ENCODE measurements around the gene DNMBP. TPM values are rescaled to one million over a fixed set of nuclear protein-coding genes. Genes with fewer than 3 reads are reported as not detected.

The DNMBP gene
- total RNA-seq, 2 experiments from 2014 or later: 2.2 to 2.3 TPM

DNA sequence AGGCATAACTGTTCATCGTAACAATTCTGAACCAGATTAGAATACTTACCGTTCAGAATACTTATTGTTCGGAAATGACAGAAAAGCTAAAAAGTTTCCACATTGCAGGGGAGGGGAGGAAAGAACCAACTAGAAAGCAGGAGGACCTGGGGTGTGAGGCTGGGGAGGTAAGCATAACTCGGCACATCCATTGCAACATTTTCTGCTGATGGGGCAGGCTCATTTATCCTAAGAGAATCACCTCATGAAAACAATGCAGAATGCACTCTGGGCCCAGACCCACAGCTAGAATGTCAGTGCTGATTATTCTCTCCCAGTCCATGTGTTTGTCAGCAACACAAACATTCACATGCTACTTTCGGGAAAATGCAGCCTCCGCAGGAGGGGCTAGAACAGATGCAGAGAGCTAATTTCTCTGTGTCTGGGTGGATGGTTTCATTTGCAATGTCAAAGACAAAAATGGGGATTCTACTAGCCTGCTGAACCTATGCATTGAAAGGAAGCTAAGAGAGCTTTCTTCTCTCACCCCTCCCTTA, 9.6 kb downstream of the DNMBP start:
- Mint-ChIP-seq H3K36me3 (ENCODE audit: low read depth) (no peaks in the 10 kb centered on the region), H3K9me3 (no peaks in the 10 kb centered on the region), H3K4me1 (ENCODE audit: low read depth) (peaks cover 5% of the 10 kb centered on the region), H3K27ac (no peak overlapping the region), H3K27me3 (no peaks in the 10 kb centered on the region), H3K4me3 (no peak overlapping the region)
- Histone ChIP-seq H3K4me3 (ENCODE audit: low read length) (no peak overlapping the region), H3K9me3 (ENCODE audit: control insufficient read depth in 1 of 2, insufficient read depth in 1 of 2, low read length in 2 of 2) (no peaks in the 10 kb centered on the region), H3K27me3 (ENCODE audit: control insufficient read depth in 1 of 2, insufficient read depth in 2 of 2, low read length in 2 of 2) (no peaks in the 10 kb centered on the region), H3K4me1 (ENCODE audit: insufficient read depth, low read length) (no peaks in the 10 kb centered on the region), H3K36me3 (ENCODE audit: insufficient read depth, low read length) (no peaks in the 10 kb centered on the region), H3K27ac (ENCODE audit: low read depth in 1 of 2, low read length in 2 of 2) (no peak overlapping the region)
- TF ChIP-seq, protein P1, sequence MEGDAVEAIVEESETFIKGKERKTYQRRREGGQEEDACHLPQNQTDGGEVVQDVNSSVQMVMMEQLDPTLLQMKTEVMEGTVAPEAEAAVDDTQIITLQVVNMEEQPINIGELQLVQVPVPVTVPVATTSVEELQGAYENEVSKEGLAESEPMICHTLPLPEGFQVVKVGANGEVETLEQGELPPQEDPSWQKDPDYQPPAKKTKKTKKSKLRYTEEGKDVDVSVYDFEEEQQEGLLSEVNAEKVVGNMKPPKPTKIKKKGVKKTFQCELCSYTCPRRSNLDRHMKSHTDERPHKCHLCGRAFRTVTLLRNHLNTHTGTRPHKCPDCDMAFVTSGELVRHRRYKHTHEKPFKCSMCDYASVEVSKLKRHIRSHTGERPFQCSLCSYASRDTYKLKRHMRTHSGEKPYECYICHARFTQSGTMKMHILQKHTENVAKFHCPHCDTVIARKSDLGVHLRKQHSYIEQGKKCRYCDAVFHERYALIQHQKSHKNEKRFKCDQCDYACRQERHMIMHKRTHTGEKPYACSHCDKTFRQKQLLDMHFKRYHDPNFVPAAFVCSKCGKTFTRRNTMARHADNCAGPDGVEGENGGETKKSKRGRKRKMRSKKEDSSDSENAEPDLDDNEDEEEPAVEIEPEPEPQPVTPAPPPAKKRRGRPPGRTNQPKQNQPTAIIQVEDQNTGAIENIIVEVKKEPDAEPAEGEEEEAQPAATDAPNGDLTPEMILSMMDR (IDR thresholded peaks at IDR 0.05): no peak
- ChIA-PET CTCF (interaction anchor here (2.7 kb wide), 1 partner anchor 10 kb away, joined by 14 read pairs; the partner anchor contains the start of gene DNMBP), POLR2A (no interaction called here)
- no peak for ATAC-seq (ENCODE audit: poor library complexity)
- DNase-seq: no peak
- intact Hi-C loops (cut with DNase I, micrococcal nuclease): loop anchor here in 1 of 2 experiments (10.0 kb wide), 1 partner anchor 285 kb away; the partner anchor contains the start of gene BLOC1S2

DNA sequence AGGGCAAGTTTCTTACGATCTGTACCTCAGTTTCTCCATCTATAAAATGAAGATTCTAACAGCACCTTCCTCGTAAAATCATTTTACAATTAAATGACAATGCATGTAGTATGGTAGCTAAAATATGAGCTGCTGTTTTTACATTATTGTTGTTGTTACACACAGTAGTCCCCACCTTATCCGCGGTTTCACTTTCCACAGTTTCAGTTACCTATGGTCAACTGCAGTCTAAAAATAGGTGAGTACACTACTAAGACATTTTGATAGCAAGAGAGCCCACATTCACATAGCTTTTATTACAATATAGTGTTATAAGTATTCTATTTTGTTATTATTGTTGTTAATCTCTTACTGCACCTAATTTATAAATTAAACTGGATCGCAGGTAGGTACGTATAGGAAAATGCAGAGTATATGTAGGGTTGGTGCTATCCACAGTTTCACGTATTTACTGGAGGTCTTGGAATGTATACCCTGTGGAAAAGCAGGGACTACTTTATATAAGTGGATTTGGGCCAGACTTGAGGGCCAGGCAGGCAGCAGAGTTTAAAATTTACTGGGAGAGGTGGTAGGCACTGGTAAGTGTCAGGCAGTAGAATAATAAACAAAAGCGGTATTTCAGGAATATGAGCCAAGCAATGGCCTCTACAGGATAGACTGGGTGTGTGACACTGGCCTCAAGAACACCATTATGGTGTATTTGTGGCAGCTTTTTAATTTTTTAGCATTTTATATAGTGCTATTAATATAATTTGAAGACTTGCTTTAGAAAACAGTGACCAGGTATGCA, 10.2 kb downstream of the DNMBP start:
- DNase-seq (no peak), ATAC-seq (ENCODE audit: poor library complexity) (no peak)
- Histone ChIP-seq H3K27ac (ENCODE audit: low read depth in 1 of 2, low read length in 2 of 2) (no peak overlapping the region), H3K27me3 (ENCODE audit: control insufficient read depth in 1 of 2, insufficient read depth in 2 of 2, low read length in 2 of 2) (no peaks in the 10 kb centered on the region), H3K4me1 (ENCODE audit: insufficient read depth, low read length) (peaks cover under 1% of the 10 kb centered on the region), H3K9me3 (ENCODE audit: control insufficient read depth in 1 of 2, insufficient read depth in 1 of 2, low read length in 2 of 2) (no peaks in the 10 kb centered on the region), H3K4me3 (ENCODE audit: low read length) (no peak overlapping the region), H3K36me3 (ENCODE audit: insufficient read depth, low read length) (no peaks in the 10 kb centered on the region)
- intact Hi-C loops (cut with DNase I, micrococcal nuclease): loop anchor here in 1 of 2 experiments (10.0 kb wide), 1 partner anchor 285 kb away; the partner anchor contains the start of gene BLOC1S2
- H3K27me3 Mint-ChIP-seq: no peaks in the 10 kb centered on the region
- no peak overlapping the region for H3K27ac Mint-ChIP-seq
- no peaks in the 10 kb centered on the region for H3K9me3 Mint-ChIP-seq
- CTCF ChIA-PET: interaction anchor here (2.7 kb wide), 1 partner anchor 10 kb away, joined by 14 read pairs; the partner anchor contains the start of gene DNMBP
- H3K4me3 Mint-ChIP-seq: no peak overlapping the region
- H3K36me3 Mint-ChIP-seq (ENCODE audit: low read depth): no peaks in the 10 kb centered on the region
- peaks cover 6% of the 10 kb centered on the region for H3K4me1 Mint-ChIP-seq (ENCODE audit: low read depth)
- POLR2A ChIA-PET: no interaction called here
- TF ChIP-seq, protein P1 (IDR thresholded peaks at IDR 0.05): no peak

DNA sequence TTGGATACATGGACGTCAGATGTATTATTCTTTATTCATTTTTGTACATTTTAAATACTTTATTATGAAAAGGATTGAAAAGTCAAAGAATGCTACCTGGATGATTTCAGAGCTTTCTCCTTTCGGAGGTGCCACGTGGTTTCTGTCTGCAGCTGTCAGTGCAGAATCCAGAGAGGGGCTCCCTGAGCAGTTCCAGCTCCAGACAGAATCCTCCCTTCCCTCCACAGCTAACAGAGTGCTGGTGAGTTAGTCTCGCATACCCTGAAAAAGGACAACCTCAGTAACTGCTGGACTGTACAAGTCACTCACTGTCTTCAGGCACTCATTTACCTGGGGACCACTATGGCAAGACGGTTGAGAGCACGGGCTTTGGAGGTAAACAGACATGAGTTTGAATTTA, 10.9 kb downstream of the DNMBP start:
- no peak overlapping the region for H3K4me3 ChIP-seq (ENCODE audit: low read length)
- H3K36me3 ChIP-seq (ENCODE audit: insufficient read depth, low read length): no peaks in the 10 kb centered on the region
- intact Hi-C loops (cut with DNase I, micrococcal nuclease): no loop called here
- H3K4me1 ChIP-seq (ENCODE audit: insufficient read depth, low read length): peaks cover 6% of the 10 kb centered on the region
- ATAC-seq (ENCODE audit: poor library complexity) (no peak), DNase-seq (no peak)
- Mint-ChIP-seq H3K27ac (no peak overlapping the region), H3K27me3 (no peaks in the 10 kb centered on the region), H3K4me1 (ENCODE audit: low read depth) (peaks cover 12% of the 10 kb centered on the region), H3K36me3 (ENCODE audit: low read depth) (no peaks in the 10 kb centered on the region), H3K9me3 (no peaks in the 10 kb centered on the region), H3K4me3 (no peak overlapping the region)
- H3K27me3 ChIP-seq (ENCODE audit: control insufficient read depth in 1 of 2, insufficient read depth in 2 of 2, low read length in 2 of 2): no peaks in the 10 kb centered on the region
- CTCF ChIA-PET: interaction anchor here (2.7 kb wide), 1 partner anchor 11 kb away, joined by 14 read pairs; the partner anchor contains the start of gene DNMBP
- POLR2A ChIA-PET: no interaction called here
- TF ChIP-seq, protein P1 (IDR thresholded peaks at IDR 0.05): no peak
- H3K27ac ChIP-seq (ENCODE audit: low read depth in 1 of 2, low read length in 2 of 2): no peak overlapping the region
- no peaks in the 10 kb centered on the region for H3K9me3 ChIP-seq (ENCODE audit: control insufficient read depth in 1 of 2, insufficient read depth in 1 of 2, low read length in 2 of 2)
